Activated T-helper 1 cell treated with anti-CD3 and anti-CD28 coated beads, Interleukin-2, amount 50 U/mL, for 16 hours (primary cell): ENCODE data around the gene ZNF766.
"Not testable (repeated sequence)": the region's sequence is repeated elsewhere in the genome, so short reads cannot be mapped to it uniquely, and the experiment has no call there.

Experiments used
- DNase-seq, 2 donors: peaks; one replicate each; pipeline ENCODE4 v3.0.0-alpha.2; 2020; ENCODE audit warnings: low read depth in 1 of 2, low spot score in 1 of 2

ZNF766 gene

DNA sequence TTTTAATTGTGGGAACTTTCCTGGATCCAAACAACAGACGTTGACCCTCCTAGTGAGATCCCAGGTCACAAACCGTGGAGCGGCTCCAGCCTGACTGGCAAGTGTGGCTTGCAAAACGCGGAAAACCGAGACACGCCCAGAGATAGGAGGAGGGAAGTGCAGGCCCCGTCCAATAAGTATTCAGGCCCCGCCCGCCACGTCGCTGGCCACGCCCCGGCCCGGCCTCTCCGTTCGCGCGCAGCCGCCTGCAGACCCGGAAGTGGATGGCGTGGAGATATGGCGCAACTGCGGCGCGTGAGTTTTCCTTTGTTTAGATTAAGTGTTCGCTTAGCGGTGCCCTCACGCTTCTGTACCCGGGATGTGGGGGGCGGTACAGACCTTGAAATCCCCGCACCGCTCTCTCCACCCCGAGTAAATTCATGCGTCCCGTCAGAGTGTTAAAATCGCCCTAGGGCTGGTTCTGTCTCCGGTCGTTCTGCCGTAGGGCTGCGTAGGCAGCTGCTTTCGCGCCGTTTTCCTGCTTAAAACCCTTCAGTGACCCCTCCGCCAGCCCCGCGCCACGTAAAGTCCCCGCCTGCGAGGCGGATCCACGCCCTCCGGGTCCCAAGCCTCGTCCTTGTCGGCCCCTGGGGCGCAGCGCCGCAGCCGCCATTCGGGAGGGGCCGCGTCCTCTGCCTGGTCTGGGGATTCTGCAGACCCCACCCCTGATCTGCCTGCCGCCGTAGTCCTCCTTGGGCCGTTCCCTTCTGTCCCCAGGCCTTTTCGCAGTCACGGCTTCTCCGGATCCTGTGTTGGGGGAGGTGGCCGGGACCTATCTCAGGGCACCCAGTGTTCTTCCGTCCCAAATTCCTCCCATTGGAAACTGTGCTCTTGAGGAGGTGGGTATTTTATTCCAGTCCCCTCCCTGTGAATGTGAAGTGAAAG, at the start of gene ZNF766:
Gene ZNF766, plus strand, starts transcription at position 250 of the 924 bp plus-strand sequence. Its CDS starts 27 bp downstream, at position 277.
- peak; percentile 95 to 97 for DNase-seq

DNA sequence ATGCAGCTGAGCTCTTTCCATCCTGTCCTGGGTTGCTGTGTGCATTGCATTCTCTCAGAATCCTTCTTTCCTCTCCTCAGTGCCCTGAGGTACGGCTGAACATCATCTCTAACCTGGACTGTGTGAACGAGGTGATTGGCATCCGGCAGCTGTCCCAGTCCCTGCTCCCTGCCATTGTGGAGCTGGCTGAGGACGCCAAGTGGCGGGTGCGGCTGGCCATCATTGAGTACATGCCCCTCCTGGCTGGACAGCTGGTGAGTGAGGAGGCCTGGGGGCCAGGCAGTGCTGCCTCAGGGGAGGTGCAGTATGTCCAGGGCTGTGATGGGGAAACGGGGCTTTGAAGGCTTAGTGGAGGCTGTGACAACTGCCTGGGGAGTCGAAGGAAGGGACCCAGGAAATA, 49.8 kb upstream of the ZNF766 start:
- DNase-seq = no peak

DNA sequence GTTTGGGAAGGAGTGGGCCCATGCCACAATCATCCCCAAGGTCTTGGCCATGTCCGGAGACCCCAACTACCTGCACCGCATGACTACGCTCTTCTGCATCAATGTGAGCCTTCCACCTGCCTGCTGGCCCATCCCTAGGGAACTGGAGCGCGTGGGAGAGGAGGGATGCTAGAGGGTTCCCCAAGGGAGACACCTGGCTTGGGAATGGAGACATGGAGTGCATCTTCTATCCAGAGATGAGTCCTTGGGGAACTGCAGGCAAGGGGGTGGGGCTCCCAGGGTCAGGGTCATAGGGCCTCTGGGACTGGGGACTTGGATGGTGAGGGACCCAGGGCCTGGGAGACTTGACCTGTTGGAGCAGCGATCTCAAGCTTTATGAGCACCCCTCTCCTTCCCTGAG, 48.4 kb upstream of the ZNF766 start:
- DNase-seq = no peak

DNA sequence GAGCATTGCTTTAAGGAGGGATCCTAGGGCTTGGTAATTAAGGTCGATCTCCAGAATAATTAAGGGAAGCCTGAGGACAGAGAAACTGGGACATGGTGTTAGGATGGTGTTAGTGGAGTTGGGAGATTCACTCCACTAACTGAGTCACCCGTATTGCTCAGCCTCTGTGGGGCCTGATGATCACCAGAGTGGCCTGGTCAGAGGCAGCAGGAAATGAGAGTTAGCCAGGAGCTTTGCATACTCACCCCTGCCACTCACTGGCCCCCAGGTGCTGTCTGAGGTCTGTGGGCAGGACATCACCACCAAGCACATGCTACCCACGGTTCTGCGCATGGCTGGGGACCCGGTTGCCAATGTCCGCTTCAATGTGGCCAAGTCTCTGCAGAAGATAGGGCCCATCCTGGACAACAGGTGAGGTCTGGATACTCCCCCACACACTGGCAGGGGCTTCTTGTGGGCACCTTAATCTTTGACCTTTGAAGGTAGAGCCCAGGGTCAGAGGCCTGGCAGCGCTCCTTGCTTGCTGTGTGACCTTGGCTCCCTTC, 47.5 kb upstream of the ZNF766 start:
- DNase-seq = no peak

DNA sequence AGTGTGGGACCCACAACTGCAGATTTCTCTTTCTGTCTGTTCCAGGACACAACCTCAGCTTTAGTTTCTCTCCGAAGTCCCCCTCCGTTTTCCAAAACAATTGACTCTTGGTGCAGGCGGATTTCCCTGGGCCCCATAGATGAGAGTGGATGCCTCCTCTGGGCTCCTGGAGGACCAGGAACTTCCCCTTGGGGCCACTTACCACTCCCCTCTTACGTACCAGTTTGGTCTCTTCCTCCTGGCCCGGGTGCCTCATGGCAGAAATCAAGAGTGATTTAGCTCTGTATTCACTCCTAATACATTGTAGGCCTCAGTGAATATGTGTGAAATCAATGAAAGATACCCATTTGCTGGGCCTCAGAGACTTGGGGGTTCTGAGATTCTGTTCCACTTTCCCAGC, 45.2 kb upstream of the ZNF766 start:
- no peak for DNase-seq

DNA sequence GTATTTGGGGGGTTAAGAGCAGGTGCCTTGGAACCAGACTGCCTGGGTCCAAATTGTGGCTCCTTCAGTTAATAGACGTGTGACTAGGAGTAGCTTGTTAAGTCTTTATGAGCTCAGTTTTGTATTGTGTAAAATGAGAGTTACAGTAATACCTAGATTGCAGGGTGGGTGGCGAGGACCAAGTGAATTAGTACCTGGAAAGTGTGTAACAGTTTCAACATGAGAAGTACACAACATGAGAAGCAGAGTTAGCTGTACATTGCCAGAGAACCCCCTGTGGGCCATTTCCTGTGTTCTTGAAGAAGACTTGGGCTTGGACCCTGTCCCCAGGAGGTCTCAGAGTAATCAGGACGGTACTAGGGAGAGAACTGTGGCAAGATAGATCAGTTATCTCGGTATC, 42.7 kb upstream of the ZNF766 start:
- no peak for DNase-seq

DNA sequence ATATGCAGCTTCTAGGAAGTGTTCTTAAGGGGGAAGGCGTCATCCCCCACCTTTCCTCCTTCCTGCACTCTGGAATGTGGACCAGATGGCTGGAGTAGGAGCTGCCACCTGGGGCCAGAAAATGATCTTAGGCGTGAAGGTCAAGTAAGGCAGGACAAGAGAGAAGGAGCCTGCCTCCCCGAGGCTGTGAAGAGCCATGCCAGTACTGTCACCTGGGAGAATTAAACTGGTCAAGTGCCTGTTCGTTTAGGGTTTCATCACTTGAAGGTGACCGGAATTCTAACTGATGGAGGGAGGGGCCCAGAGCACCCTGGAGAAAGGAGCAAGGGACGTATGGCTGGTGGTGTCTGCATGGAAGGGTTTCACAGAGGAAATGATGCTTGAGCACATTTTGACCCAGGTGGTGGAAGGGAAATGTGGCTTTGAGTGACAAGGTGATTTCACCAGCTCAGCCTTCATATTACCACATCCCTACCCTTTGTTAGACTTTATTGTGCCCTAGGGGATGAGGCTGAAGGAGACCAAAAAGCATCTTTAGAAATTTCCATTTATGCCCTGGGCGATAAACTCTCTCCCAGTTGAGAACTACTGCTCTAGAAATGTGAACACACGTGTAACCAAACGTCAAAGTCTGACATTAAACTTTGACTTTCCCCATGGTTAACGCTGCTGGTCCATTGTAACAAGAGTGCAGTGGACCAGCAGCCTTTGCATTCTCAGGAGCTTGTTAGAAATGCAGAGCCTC, 42.0 kb upstream of the ZNF766 start:
- no peak for DNase-seq

DNA sequence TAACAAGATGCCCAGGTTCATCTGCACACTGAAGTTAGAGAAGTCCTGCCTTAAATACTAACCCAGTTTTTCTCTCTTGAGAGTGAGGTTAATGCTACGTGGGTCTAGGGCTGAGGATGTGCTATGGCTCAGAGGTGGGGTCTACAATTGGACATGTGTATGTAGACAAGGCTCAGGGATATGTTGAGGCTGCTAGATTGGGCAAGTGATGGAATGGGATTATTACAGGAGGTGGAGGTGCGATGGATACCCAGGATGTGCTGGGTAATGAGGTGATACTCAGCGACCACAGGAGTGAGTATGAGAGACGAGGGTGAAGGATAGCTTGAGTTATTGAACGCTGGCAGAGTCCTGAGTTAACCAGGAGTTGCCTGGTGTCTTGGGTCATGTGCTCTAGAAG, 41.4 kb upstream of the ZNF766 start:
- no peak for DNase-seq

DNA sequence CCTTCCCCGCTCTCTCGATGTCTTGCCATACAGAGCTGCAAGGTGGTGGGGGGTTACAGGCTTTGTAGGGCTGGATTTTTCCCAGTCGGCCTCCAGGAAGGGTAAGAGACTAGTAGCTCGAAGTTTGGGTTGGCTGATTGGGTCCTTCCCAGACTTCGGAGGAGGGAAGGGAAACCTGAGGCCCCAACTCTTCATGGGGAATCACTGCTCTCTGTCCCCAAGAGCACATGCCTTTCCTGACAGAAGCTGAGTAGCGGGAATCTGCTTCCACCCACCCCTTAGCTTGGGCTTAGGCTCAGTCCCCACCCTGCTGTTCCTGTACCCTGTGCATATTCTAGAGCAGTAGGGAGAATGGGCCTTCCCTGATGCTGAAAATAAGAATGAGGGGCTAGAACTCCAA, 39.9 kb upstream of the ZNF766 start:
- no peak for DNase-seq

DNA sequence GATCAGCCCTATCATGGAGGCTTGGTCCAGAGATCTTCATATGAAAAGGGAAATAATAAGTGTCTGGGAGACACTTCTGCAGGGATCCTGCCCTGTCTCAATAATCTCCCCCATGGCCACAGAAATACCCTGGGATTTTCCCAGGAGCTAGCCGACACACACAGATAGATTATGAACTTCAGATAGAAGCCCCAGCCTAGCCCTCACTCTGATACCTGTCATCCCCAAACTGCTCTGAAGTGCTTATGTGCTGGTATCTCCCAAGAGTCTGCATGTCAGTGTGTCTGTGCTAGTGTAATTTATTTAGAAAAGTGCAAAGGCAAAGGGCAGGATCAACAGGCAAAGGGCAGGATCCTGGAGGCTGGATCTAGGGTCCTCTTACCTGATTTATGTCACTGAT, 38.7 kb upstream of the ZNF766 start:
- no peak for DNase-seq

DNA sequence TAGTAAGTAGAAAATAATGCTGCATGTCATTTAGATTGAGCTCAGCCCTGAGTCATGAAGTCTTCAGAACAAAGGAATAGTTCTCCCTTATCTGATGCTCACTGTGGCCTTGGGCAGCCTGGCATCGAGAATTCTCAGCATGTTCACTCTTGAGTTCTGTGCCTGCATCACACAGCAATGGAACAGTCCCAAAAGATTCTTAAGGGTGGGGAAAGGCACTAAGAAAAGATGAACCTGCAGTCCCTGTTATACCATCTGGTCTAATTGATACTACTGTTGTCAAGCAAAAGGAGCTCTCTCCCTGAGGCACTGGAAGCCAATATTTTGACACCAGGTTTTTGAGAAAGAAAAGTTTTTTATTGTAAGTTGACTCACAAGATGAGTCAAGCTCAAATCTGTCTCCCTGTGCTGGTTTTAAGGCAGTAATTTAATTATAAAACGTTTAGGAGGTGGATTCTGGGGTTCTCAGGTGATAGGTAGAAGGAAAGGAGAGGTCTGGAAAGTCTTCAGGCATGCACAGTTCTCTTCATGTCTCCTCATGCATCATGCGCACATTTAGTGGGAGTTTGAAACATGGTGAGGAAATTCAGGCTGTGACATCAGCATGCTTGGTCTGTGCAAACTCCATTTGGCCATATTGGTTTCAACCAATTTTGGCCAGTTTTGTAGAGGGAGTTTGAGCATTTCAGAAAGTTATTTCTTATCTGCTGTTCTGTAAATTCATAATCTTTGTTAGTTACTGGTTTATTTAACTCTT, 38.1 kb upstream of the ZNF766 start:
- DNase-seq = no peak

DNA sequence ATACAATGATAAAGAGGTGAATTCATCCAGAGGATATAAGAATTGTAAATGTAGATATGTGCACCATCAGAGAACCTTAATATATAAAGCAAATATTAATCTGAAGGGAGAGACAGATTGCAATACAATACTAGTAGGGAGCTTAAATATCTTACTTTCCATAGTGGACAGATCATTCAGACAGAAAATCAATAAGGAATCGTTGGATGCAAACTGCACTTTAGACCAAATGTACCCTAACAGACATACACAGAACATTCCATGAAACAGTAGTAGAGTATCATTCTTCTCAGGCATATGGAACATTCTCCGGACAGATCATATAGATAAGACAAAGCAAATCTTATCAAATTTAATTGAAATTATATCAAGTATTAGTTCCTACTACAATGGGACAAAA, 35.0 kb upstream of the ZNF766 start:
- DNase-seq = no peak

DNA sequence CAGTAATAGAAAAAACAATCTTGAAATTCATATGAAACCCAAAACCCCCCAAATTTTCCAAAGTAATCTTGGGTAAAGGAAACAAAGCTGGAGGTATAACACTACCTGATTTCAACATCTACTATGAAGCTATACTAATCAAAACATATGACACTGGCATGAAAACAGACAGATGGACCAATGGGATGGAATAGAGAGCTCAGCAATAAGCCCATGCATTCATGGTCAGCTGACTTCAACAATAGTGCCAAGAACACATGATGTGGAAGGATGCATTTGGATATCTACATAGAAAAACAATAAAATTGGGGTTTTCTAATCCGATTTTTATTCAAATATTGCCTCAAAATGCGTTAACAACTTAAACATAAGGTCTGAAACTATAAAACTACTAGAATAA, 32.2 kb upstream of the ZNF766 start:
- no peak for DNase-seq

DNA sequence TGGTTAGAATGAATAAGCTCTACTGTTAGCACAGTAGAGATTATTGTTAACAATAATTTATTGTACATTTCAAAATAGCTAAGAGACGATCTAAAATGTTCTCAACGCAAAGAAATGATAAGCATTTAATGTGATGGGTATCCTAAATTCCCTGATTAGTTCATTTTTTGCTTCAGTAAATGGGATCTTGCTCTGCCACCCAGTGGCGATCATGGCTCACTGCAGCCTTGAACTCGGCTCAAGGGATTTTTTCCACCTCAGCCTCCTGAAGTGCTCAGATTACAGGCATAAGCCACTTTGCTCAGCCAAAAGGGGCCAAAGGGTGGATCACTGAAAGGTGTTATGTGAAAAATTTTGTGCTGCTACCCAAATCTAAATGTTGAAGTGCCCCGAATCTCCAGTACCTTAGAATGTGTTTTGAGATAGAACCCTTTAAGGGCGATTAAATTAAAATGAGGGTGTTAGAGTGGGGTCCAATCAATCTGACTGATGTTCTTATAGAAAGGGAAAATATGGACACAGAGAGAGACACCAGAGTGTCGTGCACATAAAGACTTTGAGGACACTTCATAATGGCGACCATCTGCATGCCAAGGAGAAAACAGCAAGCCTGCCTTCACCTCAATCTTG, 31.5 kb upstream of the ZNF766 start:
- DNase-seq = peak; percentile 21 to 30

DNA sequence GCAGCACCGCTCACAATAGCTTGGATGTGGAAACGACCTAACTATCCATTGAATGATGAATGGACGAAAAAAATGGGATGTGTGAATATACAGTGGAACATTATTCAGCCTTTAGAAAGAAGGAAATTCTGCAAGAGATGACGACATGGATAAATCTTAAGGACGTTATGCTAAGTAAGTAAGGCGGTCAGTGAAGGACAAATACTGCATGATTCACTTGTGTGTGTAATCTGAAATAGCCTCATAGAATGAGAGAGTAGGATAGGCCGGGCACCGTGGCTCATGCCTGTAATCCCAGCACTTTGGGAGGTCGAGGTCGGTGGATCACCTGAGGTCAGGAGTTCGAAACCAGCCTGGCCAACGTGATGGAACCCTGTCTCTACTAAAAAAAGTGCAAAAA, 25.4 kb upstream of the ZNF766 start:
- no peak for DNase-seq

DNA sequence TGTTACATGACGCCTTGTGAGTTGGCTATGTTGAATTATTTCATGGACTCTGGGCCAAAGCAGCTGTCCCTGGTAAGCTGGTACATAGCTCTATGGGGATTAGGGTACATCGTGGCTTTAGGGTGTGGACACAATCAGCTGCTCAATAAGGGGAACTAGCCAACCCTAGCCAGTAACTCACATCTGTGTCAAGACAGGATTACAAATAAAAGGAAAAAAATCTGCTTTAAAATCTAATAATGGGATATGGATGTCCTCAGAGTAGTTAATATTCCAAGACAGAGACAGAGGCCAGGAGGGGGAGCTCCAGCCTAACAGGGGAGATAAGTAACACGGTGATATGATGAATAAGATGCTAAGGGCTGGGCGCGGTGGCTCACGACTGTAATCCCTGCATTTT, 21.1 kb upstream of the ZNF766 start:
- DNase-seq = peak; percentile 27

DNA sequence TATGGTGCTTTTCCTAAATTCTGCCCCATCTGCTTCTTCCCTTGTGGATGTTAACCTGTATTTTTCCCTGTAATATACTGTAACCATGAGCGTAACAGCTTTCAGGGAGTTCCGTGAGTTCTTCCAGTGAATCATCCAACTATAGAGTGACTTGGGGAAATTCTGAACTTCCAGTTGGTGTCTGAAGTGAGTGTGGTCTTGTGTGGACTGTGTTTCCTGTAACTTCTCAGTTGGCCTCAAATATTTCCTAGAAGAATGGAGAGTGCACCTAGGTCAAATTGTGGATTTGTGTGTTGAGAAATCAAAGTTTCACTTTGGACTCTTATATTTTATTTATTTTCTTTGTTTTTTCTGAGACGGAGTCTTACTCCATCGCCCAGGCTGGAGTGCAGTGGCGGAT, 11.0 kb upstream of the ZNF766 start:
- DNase-seq = no peak

DNA sequence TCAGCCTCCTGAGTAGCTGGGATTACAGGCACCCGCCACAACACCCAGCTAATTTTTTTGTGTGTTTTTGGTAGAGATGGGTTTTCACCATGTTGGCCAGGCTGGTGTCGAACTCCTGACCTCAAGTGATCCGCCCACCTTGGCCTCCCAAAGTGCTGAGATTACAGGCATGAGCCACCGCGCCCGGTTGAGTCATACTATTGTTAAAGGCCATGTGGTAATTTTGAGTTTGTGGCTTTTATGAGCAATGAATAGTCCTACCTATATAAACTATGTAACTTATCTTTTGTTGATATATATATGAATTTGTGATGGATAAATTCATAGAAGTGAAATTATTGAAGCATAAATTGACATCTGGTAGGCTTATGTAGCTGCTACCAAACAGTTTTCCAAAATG, 3.8 kb upstream of the ZNF766 start:
- not testable (repeated sequence) for DNase-seq

DNA sequence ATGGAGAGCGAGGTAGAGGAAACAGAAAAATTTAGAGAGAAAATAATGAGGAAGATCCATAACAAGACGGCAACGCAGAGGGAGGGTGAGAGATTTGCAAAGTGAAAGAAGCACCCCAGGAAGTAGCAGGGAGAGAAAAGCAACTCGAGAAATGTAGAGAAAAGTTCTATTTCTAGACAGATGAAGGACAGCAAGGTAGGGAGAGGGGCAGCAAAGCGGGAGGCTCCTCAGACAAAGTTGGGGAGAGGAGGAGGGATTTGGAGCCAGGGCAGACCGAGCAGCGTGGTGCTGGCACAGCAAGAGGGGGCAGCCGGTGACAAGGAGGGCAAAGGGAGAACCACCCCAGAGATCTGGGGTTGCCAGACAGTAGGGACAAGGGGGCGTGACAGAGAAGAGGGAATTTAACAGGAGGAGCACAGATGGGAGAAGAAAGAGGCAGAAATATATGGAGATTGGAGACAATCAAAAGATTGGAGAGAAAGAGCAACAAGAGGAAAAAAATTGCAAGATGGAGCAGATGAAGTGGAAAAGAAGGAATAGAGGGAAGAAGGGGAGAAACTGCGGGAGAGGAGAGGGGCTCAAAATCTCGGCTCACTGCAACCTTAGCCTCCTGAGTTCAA, 989 bp downstream of the ZNF766 start:
- DNase-seq = no peak

DNA sequence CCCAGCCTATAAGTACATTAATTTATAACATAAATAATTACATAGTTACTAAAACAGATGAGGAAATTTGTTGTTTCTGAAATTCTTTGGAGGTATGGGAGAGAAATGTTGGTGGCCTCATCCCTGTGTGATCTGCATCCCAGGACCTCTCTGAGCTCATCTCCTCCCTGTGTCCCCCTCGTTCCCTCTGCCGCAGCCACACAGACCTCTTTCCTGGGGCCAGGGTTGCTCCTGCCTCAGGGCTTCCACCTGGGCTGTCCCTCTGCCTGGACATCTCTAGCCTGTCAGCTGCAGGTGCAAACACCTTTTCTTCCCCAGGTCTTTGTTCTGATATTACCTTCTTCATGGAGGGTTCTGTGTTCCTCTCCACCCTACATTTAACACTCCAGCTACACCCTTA, 3.9 kb downstream of the ZNF766 start:
- no peak for DNase-seq
